ENCODE results near the gene ZNF213. TPM values are rescaled to one million over a fixed set of nuclear protein-coding genes. Genes with fewer than 3 reads are reported as not detected.

Gene ZNF213
- polyA plus RNA-seq, 2 donors: 6.5 to 9.4 TPM

DNA sequence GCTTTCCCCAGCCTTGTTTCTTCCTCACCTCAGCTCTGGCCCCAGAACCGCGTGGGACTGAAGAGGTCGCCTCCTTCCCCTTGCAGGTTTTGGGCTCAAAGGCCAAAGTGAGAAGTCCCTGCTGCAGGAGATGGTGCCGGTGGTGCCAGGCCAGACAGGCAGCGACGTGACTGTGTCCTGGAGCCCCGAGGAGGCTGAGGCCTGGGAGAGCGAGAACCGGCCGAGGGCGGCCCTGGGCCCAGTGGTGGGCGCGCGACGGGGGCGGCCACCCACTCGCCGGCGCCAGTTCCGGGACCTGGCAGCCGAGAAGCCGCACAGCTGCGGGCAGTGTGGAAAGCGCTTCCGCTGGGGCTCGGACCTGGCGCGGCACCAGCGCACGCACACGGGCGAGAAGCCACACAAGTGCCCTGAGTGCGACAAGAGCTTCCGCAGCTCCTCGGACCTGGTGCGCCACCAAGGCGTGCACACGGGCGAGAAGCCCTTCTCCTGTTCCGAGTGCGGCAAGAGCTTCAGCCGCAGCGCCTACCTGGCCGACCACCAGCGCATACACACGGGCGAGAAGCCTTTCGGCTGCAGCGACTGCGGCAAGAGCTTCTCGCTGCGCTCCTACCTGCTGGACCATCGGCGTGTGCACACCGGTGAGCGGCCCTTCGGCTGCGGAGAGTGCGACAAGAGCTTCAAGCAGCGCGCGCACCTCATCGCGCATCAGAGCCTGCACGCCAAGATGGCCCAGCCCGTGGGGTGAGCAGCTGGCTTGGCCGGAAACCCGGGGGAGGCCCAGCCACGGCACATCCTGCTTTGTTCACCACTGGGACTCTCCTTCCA lies 6.0 kb downstream of the ZNF213 start:
- 93 to 94% methylated on average over 67 to 69 of the region's 69 CpGs for WGBS, 2 donors
- no peak overlapping the region for H3K27ac ChIP-seq (ENCODE audit: low read depth in 2 of 2, low read length in 1 of 2)
- no peaks in the 10 kb centered on the region for H3K27me3 ChIP-seq (ENCODE audit: control insufficient read depth in 1 of 2, insufficient read depth in 2 of 2, low read length in 2 of 2)
- H3K36me3 ChIP-seq (ENCODE audit: control insufficient read depth in 2 of 2, insufficient read depth in 2 of 2, low read length in 1 of 2): peaks cover 5 to 35% of the 10 kb centered on the region in 2 donors
- H3K9me3 ChIP-seq (ENCODE audit: control insufficient read depth in 2 of 2, insufficient read depth in 1 of 2, low read depth in 1 of 2, low read length in 1 of 2): no peaks in the 10 kb centered on the region
- H3K4me1 ChIP-seq (ENCODE audit: control insufficient read depth in 2 of 2, insufficient read depth in 2 of 2, low read length in 1 of 2): peaks cover 0 to 5% of the 10 kb centered on the region in 2 donors
- H3K4me3 ChIP-seq (ENCODE audit: low read depth in 1 of 2, low read length in 2 of 2): no peak overlapping the region

DNA sequence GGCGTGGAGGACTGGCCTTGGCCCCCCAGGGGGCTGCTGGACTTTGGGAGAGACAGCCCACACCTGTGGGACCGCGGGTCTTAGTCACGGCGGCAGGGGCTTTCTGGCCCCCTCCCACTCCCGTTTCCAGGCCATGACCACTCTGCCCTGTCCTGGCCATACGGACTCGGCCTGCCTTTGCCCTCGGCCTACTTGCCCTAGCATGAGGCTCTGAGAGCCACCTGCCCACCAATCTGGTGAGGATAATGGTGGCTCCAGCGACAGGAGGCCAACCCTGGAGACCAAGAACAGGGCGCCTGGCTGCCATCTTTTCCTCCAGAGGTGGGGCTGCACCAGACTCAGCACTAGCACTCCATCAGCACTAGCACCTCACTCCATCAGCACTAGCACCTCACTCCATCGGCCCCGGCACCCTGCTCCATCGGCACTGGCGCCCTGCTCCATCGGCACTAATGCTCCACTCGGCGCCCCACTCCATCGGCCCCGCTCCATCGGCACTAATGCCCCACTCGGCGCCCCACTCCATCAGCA lies 7.0 kb downstream of the ZNF213 start:
- H3K4me3 ChIP-seq (ENCODE audit: low read depth in 1 of 2, low read length in 2 of 2): no peak overlapping the region
- H3K27me3 ChIP-seq (ENCODE audit: control insufficient read depth in 1 of 2, insufficient read depth in 2 of 2, low read length in 2 of 2): no peaks in the 10 kb centered on the region
- WGBS, 2 donors: 94% methylated on average over 22 to 23 of the region's 23 CpGs
- peaks cover 0 to 5% of the 10 kb centered on the region in 2 donors for H3K4me1 ChIP-seq (ENCODE audit: control insufficient read depth in 2 of 2, insufficient read depth in 2 of 2, low read length in 1 of 2)
- H3K9me3 ChIP-seq (ENCODE audit: control insufficient read depth in 2 of 2, insufficient read depth in 1 of 2, low read depth in 1 of 2, low read length in 1 of 2): no peaks in the 10 kb centered on the region
- peaks cover 5 to 35% of the 10 kb centered on the region in 2 donors for H3K36me3 ChIP-seq (ENCODE audit: control insufficient read depth in 2 of 2, insufficient read depth in 2 of 2, low read length in 1 of 2)
- no peak overlapping the region for H3K27ac ChIP-seq (ENCODE audit: low read depth in 2 of 2, low read length in 1 of 2)

DNA sequence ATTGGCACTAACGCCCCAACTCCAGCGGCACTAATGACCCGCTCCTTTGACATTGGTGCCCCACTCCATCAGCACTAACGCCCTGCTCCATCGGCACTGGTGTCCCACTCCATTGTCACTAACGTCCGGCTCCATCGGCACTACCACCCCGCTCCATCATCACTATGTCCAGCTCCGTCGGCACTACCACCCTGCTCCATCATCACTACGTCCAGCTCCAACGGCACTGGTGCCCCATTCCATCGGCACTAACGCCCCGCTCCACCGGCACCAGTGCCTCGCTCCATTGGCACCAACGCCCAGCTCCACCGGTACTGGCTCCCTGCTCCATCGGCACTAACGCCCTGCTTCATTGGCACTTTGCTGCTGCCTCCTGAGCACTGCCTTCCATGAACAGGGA lies 7.5 kb downstream of the ZNF213 start:
- H3K27ac ChIP-seq (ENCODE audit: low read depth in 2 of 2, low read length in 1 of 2): no peak overlapping the region
- peaks cover 0 to 5% of the 10 kb centered on the region in 2 donors for H3K4me1 ChIP-seq (ENCODE audit: control insufficient read depth in 2 of 2, insufficient read depth in 2 of 2, low read length in 1 of 2)
- peaks cover 5 to 35% of the 10 kb centered on the region in 2 donors for H3K36me3 ChIP-seq (ENCODE audit: control insufficient read depth in 2 of 2, insufficient read depth in 2 of 2, low read length in 1 of 2)
- no peaks in the 10 kb centered on the region for H3K9me3 ChIP-seq (ENCODE audit: control insufficient read depth in 2 of 2, insufficient read depth in 1 of 2, low read depth in 1 of 2, low read length in 1 of 2)
- no peak overlapping the region for H3K4me3 ChIP-seq (ENCODE audit: low read depth in 1 of 2, low read length in 2 of 2)
- 95% methylated on average over 22 of the region's 22 CpGs for WGBS, 2 donors
- H3K27me3 ChIP-seq (ENCODE audit: control insufficient read depth in 1 of 2, insufficient read depth in 2 of 2, low read length in 2 of 2): no peaks in the 10 kb centered on the region

DNA sequence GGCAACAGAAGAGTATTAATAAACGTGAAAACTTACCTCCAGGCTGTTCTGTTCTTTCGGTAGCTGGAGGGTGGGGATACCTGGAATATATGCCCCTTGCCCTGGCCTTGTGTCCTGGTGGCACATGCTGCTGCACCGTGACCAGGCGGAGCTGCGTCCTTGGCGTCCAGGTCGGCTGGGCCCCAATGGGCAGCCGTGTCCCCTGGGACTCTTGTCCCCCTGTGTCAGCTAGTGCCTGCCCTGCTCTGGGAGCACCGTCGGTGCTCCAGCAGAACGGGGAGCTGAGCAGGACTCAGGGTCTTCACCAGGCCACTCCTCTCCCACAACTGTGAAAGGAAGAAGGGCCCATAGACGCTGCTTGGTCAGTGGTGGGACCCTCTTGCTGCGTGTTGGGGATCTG lies 7.9 kb downstream of the ZNF213 start:
- peaks cover 0 to 2% of the 10 kb centered on the region in 2 donors for H3K4me1 ChIP-seq (ENCODE audit: control insufficient read depth in 2 of 2, insufficient read depth in 2 of 2, low read length in 1 of 2)
- peaks cover 5 to 35% of the 10 kb centered on the region in 2 donors for H3K36me3 ChIP-seq (ENCODE audit: control insufficient read depth in 2 of 2, insufficient read depth in 2 of 2, low read length in 1 of 2)
- WGBS, 2 donors: 89 to 92% methylated on average over 13 of the region's 13 CpGs
- H3K27ac ChIP-seq (ENCODE audit: low read depth in 2 of 2, low read length in 1 of 2): no peak overlapping the region
- no peaks in the 10 kb centered on the region for H3K9me3 ChIP-seq (ENCODE audit: control insufficient read depth in 2 of 2, insufficient read depth in 1 of 2, low read depth in 1 of 2, low read length in 1 of 2)
- no peaks in the 10 kb centered on the region for H3K27me3 ChIP-seq (ENCODE audit: control insufficient read depth in 1 of 2, insufficient read depth in 2 of 2, low read length in 2 of 2)
- H3K4me3 ChIP-seq (ENCODE audit: low read depth in 1 of 2, low read length in 2 of 2): no peak overlapping the region

DNA sequence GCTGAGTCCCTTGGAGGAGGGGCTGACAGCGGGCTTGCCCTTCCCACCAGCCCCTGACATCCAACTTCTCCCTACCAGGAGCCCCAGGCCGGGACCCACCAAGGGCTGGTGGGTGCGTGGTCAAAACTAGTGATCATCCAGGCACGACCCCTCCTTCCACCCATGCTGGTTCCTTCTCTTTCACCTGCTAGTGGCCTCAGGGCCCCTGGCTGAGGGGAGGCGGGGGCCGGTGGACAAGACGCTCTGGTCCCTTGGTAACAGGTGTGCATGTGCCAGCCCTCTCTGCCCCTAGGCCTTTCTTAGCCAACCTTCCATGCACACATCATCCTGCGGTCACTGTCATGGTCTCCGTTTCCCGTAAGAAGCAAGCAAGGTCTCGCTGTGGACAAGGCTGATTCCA lies 8.4 kb downstream of the ZNF213 start:
- peaks cover 0 to 2% of the 10 kb centered on the region in 2 donors for H3K4me1 ChIP-seq (ENCODE audit: control insufficient read depth in 2 of 2, insufficient read depth in 2 of 2, low read length in 1 of 2)
- H3K27ac ChIP-seq (ENCODE audit: low read depth in 2 of 2, low read length in 1 of 2): no peak overlapping the region
- H3K4me3 ChIP-seq (ENCODE audit: low read depth in 1 of 2, low read length in 2 of 2): no peak overlapping the region
- H3K27me3 ChIP-seq (ENCODE audit: control insufficient read depth in 1 of 2, insufficient read depth in 2 of 2, low read length in 2 of 2): no peaks in the 10 kb centered on the region
- 90 to 95% methylated on average over 11 of the region's 11 CpGs for WGBS, 2 donors
- peaks cover 5 to 31% of the 10 kb centered on the region in 2 donors for H3K36me3 ChIP-seq (ENCODE audit: control insufficient read depth in 2 of 2, insufficient read depth in 2 of 2, low read length in 1 of 2)
- H3K9me3 ChIP-seq (ENCODE audit: control insufficient read depth in 2 of 2, insufficient read depth in 1 of 2, low read depth in 1 of 2, low read length in 1 of 2): no peaks in the 10 kb centered on the region

DNA sequence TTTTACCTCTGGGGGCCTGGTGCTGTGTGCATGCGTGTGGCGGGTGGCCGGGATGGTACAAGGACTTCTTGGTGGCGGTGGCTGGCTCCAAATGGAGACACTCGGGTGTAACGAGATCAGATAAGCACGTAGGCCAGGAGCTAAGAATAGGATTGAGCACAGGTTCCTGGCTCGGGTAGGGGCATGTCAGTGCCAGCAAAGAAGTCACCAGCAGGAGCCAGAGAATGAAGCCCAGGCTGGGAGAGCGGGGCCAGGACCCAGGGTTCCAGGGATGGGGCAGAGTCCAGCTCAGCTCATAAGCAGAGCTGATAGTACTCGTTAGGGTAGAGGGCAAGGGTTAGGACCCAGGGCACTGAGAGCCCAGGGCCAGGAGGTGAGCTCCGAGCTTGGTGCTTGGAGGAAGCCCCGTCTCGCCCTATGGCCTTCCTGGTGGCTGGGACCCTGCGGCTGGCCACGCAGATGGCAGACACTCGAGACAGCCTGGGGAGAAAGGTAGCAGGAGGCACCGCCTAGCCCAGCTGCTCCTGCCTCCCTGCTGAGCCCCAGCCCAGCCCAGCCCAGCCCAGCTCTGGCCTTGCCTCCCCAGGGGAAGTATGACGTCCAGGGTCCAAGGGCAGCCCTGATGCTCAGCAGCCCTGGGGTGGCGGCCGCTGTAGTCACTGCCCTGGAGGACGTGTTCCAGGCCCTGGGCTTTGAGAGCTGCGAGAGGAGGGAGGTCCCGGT lies 8.9 kb downstream of the ZNF213 start:
- no peaks in the 10 kb centered on the region for H3K9me3 ChIP-seq (ENCODE audit: control insufficient read depth in 2 of 2, insufficient read depth in 1 of 2, low read depth in 1 of 2, low read length in 1 of 2)
- peaks cover 5 to 26% of the 10 kb centered on the region in 2 donors for H3K36me3 ChIP-seq (ENCODE audit: control insufficient read depth in 2 of 2, insufficient read depth in 2 of 2, low read length in 1 of 2)
- H3K27me3 ChIP-seq (ENCODE audit: control insufficient read depth in 1 of 2, insufficient read depth in 2 of 2, low read length in 2 of 2): no peaks in the 10 kb centered on the region
- H3K27ac ChIP-seq (ENCODE audit: low read depth in 2 of 2, low read length in 1 of 2): no peak overlapping the region
- WGBS, 2 donors: 66 to 76% methylated on average over 23 of the region's 23 CpGs
- H3K4me3 ChIP-seq (ENCODE audit: low read depth in 1 of 2, low read length in 2 of 2): no peak overlapping the region
- H3K4me1 ChIP-seq (ENCODE audit: control insufficient read depth in 2 of 2, insufficient read depth in 2 of 2, low read length in 1 of 2): peaks cover 0 to 2% of the 10 kb centered on the region in 2 donors

DNA sequence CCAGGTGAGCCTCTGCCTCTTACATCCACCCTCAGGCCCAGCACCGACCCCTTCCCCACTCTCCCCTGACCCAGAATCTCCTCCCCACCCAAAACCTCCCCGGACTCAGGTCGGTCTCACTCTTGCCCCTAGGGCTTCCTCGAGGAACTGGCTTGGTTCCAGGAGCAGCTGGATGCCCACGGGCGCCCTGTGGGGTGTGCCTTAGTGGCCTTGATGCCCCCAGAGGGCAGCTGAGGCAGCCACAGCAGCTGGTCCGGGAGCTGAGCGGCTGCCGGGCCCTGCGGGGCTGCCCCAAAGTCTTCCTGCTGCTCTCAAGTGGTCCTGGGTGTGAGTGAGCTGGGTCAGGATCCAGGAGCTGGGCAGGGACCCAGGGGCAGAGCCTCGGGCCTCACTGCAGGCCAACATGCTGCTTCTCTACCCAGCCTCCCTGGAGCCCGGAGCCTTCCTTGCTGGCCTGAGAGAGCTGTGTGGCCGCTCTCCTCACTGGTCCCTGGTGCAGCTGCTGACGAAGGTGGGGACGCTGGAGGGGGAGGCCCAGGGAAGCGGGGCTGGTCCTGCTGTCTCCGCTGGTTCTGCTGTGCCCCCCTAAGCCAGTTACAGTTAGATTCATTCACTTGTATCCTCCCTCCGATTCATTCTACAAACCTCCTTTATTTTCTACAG lies 9.6 kb downstream of the ZNF213 start:
- WGBS, 2 donors: 70 to 75% methylated on average over 18 of the region's 18 CpGs
- no peaks in the 10 kb centered on the region for H3K9me3 ChIP-seq (ENCODE audit: control insufficient read depth in 2 of 2, insufficient read depth in 1 of 2, low read depth in 1 of 2, low read length in 1 of 2)
- H3K4me1 ChIP-seq (ENCODE audit: control insufficient read depth in 2 of 2, insufficient read depth in 2 of 2, low read length in 1 of 2): peaks cover under 1 to 3% of the 10 kb centered on the region in 2 donors
- peaks cover 5 to 20% of the 10 kb centered on the region in 2 donors for H3K36me3 ChIP-seq (ENCODE audit: control insufficient read depth in 2 of 2, insufficient read depth in 2 of 2, low read length in 1 of 2)
- H3K27me3 ChIP-seq (ENCODE audit: control insufficient read depth in 1 of 2, insufficient read depth in 2 of 2, low read length in 2 of 2): no peaks in the 10 kb centered on the region
- H3K4me3 ChIP-seq (ENCODE audit: low read depth in 1 of 2, low read length in 2 of 2): no peak overlapping the region
- H3K27ac ChIP-seq (ENCODE audit: low read depth in 2 of 2, low read length in 1 of 2): no peak overlapping the region

DNA sequence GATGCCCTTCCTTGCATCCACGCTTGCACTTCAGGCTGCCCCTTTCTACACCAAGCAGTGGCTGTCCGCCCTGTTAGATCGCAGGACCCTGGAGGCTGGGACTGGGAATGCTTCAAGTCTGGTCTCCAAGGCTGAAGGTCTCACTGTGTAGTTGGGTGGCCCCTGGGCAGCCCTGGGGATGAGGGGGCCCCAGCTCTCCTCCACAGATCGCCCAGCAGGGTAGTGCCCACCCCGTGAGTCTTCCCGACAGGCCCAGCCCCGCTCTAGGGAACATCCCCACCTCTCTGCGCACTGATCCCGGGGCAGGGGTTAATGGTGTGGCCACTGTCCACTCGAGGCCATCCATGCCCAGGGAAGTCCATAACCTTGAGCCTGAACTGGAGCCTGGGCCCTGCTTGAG lies 10.3 kb downstream of the ZNF213 start:
- no peak overlapping the region for H3K4me3 ChIP-seq (ENCODE audit: low read depth in 1 of 2, low read length in 2 of 2)
- WGBS, 2 donors: 86 to 87% methylated on average over 10 of the region's 10 CpGs

DNA sequence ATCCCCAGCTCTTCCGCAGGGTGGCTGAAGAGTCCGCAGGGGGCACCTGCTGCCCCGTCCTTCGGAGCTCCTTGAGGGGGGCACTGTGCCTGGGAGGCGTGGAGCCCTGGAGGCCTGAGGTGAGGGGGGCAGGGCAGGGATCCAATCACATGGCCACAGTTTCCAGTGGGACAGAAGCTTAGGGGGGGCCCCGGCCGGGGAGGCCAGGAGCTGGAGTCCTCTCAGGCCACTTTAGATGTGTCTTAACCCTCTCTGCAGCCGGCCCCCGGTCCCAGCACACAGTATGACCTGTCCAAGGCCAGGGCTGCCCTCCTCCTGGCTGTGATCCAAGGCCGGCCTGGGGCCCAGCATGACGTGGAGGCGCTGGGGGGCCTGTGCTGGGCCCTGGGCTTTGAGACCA lies 10.8 kb downstream of the ZNF213 start:
- WGBS, 2 donors: 82 to 85% methylated on average over 12 of the region's 12 CpGs
- H3K4me3 ChIP-seq (ENCODE audit: low read depth in 1 of 2, low read length in 2 of 2): no peak overlapping the region
- H3K9me3 ChIP-seq (ENCODE audit: control insufficient read depth in 2 of 2, insufficient read depth in 1 of 2, low read depth in 1 of 2, low read length in 1 of 2): no peaks in the 10 kb centered on the region

More for the DNA sequence above, 10.3 kb downstream of the ZNF213 start:
- H3K27ac ChIP-seq (ENCODE audit: low read depth in 2 of 2, low read length in 1 of 2): no peak overlapping the region
- no peaks in the 10 kb centered on the region for H3K9me3 ChIP-seq (ENCODE audit: control insufficient read depth in 2 of 2, insufficient read depth in 1 of 2, low read depth in 1 of 2, low read length in 1 of 2)
- peaks cover 5 to 19% of the 10 kb centered on the region in 2 donors for H3K36me3 ChIP-seq (ENCODE audit: control insufficient read depth in 2 of 2, insufficient read depth in 2 of 2, low read length in 1 of 2)
- H3K27me3 ChIP-seq (ENCODE audit: control insufficient read depth in 1 of 2, insufficient read depth in 2 of 2, low read length in 2 of 2): no peaks in the 10 kb centered on the region
- H3K4me1 ChIP-seq (ENCODE audit: control insufficient read depth in 2 of 2, insufficient read depth in 2 of 2, low read length in 1 of 2): peaks cover 4 to 6% of the 10 kb centered on the region in 2 donors

More for the DNA sequence above, 10.8 kb downstream of the ZNF213 start:
- Histone ChIP-seq H3K4me1 (ENCODE audit: control insufficient read depth in 2 of 2, insufficient read depth in 2 of 2, low read length in 1 of 2) (peaks cover 4 to 6% of the 10 kb centered on the region in 2 donors), H3K27me3 (ENCODE audit: control insufficient read depth in 1 of 2, insufficient read depth in 2 of 2, low read length in 2 of 2) (no peaks in the 10 kb centered on the region), H3K27ac (ENCODE audit: low read depth in 2 of 2, low read length in 1 of 2) (no peak overlapping the region), H3K36me3 (ENCODE audit: control insufficient read depth in 2 of 2, insufficient read depth in 2 of 2, low read length in 1 of 2) (peaks cover 5 to 17% of the 10 kb centered on the region in 2 donors)

Measured in esophagus (tissue), 2 donors.